Mesenteric fat pad (tissue), 1 donor: ENCODE data around the gene GALNT6. TPM values are rescaled to one million over a fixed set of nuclear protein-coding genes. Genes with fewer than 3 reads are reported as not detected.

ENCODE experiments used
- DNase-seq: peaks from one replicate; pipeline ENCODE4 v3.0.0-alpha.2; 2020; ENCODE audit warnings: low spot score
- long read RNA-seq: library from polyadenylated mRNA; unstranded; transcript quantifications from one replicate; pipeline ENCODE4 v2.0.0, GENCODE V29; 2020
- total RNA-seq: library from RNA; stranded (reverse); fragmentation: NEBNext Ultra II Directional; extraction: Animal tissue kit (Norgen Biotek cat#: 25700); gene quantifications from one replicate; pipeline ENCODE4 v1.2.1, GENCODE V29; 2021
- donor health status: DM: yes; HTN: yes; CAD: no.

Gene GALNT6, protein sequence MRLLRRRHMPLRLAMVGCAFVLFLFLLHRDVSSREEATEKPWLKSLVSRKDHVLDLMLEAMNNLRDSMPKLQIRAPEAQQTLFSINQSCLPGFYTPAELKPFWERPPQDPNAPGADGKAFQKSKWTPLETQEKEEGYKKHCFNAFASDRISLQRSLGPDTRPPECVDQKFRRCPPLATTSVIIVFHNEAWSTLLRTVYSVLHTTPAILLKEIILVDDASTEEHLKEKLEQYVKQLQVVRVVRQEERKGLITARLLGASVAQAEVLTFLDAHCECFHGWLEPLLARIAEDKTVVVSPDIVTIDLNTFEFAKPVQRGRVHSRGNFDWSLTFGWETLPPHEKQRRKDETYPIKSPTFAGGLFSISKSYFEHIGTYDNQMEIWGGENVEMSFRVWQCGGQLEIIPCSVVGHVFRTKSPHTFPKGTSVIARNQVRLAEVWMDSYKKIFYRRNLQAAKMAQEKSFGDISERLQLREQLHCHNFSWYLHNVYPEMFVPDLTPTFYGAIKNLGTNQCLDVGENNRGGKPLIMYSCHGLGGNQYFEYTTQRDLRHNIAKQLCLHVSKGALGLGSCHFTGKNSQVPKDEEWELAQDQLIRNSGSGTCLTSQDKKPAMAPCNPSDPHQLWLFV
- total RNA-seq: 8.3 TPM
- long read RNA-seq, partial matches to known transcripts: 11 of 18 reads
- long read RNA-seq, other reads (novel, unspliced or antisense): 7 of 18 reads

DNA sequence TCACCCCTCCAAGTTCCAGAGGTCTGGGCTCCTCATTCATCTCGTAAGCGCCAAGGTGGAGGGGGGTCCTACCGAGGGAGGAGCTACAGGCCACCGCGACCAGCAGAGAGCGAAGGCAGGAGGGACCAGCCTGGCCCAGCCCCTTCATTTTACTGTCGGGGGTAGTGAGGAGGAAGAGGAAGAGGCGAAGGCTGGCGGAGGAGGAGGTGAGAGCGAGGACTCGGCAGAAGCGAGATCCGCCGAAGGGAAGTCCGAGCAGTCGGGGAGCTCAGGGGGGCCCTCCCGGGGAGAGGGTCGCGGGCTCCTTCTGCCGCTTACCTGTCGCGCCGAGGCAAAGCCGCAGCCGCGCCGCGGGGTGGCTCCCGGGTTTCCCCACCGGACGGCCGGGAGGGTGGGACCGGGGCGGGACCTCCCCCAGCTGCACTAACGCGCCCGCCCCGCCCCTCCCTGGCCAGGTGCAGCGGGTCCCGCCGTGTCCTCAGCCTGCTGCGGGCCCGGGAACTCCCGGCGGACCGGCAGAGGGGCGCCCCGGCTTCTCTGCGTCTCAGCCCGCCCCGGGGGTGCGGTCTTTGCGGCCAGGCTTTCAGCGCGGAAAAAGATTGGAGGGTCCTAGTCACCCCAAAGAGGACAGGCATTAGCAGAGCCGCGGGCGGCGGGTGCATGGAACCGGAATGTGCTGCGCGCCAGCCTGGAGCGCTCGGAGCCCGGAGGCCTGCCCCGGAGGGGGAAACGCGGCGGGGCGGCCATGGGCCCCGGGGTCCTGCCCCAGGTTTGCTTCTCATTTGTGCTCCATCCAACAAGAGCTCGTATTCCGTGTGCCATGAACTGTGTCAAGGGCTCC is at the start of gene GALNT6:
Gene GALNT6 (minus strand): TSS at position 124 of the 841 bp plus-strand sequence. CDS start 11,625 bp downstream, outside the sequence.
- DNase-seq: no peak

DNA sequence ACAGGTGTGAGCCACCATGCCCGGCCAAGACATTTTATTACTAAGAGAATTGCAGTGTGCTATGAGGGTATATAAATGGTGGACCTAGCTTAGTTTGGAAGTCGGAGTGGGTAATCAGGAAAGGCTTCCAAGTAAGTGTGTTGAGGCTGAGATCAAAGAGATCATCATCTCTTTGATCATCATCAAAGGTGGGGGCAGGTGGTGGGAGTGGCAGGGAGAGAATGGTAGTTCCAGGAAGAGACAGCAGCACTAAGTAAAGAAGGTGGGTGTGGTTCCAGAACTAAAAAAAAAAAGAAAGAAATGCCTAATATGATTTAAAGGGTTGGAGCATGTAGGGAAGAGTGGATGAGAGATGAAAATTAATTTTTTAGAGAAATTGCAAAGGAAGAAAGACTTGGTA is 48.1 kb upstream of the GALNT6 start:
- DNase-seq: no peak

DNA sequence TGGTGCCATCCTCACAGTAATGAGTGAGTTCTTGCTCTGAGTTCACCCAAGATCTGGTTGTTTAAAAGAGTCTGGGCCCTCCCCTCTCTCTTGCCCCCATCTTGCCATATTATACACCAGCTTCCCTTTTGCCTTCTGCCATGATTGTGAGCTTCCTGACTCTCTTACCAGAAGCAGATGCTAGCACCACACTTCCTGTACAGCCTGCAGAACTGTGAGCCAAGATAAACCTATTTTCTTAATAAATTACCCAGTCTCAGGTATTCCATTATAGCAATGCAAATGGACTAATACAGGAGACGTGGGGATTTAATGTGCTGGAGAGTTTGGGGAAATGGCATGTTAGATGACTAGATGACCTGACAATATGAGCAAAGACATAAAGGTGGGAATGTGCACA is 46.2 kb upstream of the GALNT6 start:
- no peak for DNase-seq

DNA sequence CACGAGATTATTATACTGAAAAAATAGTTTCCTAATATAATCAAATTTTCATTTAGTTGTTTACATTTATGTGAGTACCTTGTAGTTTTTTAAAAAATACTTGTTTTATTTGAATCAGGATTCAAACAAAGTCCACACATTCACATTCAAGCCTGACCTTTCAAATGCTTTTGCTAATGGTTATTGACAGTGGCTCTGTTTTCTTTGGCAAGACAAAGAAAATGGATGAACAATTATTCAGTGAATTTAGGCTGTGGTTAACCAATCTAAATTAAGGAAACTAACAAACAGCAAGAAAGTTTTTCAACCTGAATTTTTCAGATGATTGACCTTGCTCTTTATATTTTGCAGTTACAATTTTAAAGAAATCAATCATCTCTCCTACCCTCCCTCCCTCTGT is 43.1 kb upstream of the GALNT6 start:
- no peak for DNase-seq

DNA sequence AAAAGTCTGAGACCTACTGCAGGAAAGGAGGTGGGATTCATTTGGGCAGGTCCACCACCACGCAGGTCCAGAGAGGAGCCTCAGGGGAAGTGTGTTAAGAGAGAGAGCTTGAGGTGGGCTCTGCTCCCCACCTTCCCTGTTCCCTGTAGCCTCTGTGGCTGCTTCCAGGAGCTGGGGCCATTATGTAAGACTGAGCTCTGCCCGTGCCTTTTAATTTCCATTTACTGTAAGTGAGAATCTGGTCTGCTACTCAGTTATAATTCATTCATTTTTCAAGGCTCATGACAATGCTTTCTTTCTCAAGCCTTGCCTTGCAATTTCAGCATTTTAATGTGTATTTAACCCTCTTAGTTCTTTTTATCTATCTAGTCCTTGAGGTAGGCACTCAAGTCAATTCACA is 41.7 kb upstream of the GALNT6 start:
- DNase-seq: no peak

DNA sequence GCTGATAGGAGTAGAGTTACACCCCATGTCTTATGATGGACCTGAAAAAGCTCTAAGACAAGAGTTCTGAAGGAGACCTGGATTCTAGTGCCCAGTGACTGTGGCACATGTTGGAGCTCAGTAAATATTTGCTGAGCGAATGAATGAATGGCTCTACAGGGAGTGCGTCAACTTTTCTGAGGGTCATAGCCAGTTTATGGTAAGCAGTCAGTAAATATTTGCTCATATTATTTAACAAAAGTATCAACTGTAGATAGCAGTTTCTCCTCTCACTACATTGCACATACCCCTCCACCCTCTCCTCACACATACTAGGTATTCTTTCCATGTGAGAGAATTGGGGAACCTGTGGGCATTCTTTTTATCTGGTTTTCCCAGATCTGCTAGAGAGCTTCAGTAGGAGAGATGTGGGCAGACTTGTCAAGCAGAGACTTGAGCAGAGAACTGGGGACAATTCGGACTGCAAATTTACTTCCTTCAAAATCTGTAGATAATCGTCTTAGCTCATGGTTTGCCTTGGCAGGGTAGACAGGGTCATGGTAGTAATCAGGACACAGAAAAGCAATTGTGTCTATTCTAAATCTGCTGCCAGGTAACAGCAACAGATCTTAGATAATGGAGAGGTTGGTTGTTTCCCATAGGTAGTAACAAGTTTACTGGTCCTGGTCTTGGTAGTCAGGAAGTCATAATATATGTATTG is 39.1 kb upstream of the GALNT6 start:
- DNase-seq: no peak

DNA sequence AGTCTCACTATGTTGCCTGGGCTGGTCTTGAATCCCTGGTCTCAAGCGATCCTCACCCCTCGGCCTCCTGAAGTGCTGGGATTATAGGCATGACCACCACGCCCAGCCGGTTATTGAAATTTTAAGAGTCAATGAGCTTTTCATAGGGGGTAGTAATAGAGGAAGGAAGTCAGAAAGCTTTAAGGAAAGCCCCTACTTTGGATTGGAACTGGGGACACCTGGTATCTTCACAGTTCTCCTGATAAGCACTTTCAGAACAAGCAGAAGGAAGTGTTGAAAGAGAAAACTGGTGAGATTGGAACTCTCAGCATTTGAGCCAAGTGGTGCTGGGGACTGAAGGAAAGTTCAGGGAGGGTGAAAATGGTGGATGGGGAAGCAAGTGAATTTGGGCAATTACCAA is 38.5 kb upstream of the GALNT6 start:
- no peak for DNase-seq

DNA sequence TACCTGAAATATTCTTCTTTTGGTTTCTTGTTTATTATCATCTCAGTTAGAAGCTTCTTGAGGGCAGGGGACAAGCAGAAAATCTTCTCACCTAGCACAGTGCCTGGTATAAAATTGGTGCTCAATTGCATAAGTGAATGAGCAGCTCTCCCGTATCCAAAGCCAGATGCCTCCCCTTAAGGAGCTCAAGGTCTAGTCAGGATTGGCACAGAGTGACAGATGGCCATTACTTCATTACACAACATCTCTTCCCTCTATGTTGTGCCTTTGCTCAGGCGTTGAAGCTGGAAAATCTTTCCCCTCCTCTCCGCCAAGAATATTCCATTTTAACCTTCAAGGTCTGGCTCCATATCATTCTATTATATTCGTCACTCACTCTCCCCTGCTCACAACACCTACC is 37.0 kb upstream of the GALNT6 start:
- no peak for DNase-seq

DNA sequence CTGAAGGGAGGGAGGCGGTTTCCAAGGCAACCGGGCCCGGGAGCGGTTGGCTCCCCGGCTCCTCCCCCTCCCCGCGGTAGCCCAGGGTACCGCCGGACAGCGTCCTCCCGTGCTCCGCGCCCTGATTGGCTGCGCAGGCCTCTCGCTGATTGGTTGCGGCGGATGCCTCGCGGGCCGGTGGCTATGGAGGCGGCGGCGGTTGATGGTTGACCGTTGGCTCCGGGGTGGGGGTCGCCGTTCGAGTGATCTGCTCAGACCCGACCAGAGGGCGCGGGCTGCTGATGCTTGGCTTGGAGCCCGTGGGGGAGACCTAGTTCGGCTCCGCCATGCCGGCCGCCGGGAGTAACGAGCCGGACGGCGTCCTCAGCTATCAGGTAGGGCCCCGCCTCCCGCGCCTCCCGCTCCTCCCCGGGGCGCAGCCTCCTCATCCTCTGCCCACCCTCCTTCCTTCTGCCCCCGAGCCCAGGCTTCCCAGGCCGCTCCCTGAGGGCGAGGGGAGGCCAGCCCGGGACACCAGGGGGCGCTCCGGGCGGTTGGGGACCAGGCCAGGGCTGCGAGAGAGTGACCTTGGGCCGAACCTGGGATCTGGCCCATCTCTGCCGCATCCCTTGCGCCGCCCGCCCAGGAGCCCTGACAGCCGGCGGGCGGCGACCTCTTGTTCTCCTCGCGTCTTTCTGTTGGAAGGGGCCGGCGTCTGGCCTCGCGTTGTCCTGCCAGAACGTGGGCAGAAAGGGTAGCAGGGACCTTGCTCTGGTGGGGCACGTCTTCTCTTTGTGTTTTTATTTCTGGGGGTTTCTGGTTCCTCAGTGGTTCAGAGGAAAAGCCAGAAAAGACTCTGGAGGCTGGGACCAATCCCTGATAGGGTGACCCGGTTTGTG is 33.7 kb upstream of the GALNT6 start, which contains the start of gene SLC4A8:
Gene SLC4A8 (plus strand): TSS at position 170 of the 878 bp plus-strand sequence. CDS start 157 bp downstream, at position 327.
- DNase-seq: peak; percentile 90

DNA sequence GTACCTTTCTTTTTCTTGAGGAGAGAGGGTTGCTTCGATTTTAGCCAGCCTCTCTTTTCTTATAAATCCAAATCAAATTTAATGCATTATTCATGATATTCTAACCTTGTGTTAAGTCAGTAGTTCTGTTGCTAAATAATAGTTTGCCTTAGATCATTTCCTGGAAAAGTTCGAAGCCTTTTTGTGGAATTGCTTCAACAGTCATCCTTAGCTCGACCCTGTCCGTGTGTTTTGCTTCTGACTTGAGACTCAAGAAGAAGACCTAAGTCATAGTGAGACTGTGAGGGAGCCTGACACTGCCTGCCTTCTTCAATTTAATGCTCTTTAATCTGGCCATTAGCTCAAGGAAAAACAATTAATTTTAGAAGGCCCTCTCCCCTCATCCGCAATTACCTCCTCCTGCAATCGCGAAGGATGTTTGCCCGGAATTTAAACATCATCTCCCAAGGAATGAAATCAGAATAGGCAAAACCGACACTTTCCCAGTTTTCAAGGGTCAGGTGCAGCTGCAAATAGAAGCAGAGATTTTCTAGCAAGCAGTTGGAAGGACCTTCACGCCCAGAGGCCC is 33.0 kb upstream of the GALNT6 start:
- DNase-seq: no peak

DNA sequence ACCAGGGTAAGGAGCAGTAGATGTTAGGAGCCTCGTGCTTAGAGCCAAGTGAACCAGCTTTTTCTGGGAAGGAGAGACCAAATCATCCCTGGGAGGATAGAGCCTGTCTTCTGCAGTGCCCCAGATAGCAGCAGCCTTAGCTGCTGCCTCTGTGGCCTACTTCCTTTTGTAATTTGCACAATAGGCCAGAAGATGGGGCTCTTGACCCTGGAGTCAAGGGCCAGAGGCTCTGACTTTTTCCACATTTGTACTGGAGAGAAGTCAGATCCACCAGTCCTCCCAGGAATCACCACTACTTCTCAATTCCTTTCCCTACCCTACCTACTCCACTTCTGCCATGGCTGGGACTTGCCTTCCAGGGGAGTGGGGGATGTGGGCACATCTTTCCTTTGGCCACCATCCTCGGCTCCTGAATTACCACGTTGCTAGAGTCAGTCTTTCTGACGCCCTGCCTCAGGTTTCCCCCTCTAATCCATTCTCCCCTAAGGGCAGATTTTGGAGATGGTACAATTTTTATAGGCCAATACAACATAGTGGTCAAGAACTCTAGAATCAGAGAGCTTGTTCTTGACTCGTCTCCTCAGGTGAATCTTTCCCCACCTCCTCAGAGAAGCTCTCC is 30.2 kb upstream of the GALNT6 start:
- DNase-seq: no peak

DNA sequence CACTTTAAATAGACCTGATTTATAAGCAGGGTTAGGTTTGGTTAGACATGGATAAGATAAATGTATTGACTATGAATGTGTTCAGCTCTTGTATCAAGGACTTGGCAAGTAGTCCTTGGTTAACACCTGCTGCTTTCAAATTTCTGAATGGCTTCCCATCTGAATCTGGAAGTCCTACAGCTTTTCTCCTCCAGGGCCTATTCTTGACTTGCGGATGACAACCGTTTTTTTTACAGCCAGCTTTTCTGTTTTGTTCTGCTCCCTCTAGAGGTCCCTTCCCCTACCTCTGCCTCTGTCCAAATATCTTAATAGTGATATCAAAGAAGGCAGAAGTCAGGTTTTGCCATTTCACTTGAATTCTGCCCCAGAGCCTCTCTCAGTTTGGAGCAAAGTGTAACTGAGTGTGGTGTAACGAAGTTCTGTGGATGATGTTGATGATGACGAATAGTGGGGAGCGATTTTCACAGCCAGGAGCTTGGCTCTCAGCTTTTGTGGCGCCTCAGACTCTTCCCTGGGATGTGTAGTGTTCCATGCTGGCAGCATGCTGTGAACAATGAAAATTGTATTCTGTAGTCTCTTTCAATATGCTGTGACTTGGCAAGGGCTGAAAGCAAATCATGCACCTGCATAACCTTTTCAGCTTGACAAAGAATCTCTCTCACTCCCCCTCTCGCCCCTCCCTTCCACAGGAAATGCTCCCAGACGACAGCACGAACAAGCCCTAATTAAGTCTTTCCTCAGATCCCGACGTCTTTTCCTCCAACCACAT is 28.4 kb upstream of the GALNT6 start:
- no peak for DNase-seq

DNA sequence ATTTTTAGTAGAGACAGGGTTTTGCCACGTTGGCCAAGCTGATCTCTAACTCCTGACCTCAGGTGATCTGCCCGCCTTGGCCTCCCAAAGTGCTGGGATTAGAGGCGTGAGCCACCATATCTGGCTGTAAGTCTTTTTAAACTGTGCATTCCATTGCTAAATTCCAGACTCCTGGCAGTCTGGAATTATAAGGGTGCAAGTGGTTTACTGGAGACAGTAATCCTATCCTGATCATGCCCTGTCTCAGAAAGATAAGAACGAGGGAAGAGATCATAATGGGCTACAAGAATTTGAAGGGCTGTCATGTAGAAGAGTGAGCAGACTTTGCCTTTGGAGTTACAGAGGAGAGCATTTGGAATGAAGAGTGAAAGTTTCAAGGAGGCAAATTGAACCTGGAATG is 26.6 kb upstream of the GALNT6 start:
- no peak for DNase-seq

DNA sequence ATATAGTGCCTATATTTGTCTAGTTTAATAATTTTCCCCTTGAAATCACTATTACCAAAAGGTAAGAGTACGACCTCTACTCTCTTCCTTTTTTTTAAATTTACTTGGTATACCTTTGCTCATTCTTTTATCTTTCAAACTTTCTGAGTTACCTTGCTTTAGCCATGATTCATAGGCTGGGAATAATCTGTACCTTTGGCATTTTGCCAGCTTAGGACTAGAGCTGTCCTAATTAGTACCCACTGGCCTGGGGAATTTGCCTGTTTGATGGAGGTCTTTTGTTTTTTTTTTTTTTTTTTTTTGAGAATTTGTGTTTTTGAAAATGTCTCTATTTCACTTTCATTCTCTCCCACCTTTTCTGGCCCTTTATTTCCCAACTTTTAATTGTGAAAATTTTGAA is 24.7 kb upstream of the GALNT6 start:
- no peak for DNase-seq

DNA sequence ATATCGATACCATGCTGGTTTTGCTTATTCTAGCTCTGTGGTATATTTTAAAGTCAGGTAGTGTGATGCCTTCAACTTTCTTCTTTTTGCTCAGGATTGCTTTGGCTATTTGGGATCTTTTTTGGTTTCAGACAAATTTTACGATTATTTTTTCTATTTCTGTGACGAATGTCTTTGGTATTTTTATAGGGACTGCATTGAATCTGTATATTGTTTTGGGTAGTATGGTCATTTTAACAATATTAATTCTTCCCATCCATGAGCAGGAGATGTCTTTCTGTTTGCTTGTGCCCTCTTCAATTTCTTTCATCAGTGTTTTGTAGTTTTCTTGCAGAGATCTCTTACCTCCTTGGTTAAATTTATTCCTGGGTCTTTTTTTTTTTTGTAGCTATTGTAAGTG is 22.6 kb upstream of the GALNT6 start:
- no peak for DNase-seq

DNA sequence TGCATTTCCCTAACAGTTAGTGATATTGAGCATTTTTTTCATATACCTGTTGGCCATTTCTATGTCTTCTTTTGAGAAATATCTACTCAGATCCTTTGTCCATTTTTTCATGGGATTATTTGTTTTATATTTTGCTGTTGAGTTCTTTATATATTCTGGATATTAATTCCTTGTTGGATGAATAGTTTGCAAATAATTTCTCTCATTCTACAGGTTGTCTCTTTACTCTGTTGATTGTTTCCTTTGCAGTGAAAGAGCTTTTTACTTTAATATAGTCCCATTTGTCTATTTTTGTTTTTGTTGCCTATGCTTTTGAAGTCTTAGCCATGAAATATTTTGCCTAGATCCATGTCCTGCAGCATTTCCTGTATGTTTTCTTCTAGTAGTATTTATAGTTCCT is 21.9 kb upstream of the GALNT6 start:
- DNase-seq: no peak

DNA sequence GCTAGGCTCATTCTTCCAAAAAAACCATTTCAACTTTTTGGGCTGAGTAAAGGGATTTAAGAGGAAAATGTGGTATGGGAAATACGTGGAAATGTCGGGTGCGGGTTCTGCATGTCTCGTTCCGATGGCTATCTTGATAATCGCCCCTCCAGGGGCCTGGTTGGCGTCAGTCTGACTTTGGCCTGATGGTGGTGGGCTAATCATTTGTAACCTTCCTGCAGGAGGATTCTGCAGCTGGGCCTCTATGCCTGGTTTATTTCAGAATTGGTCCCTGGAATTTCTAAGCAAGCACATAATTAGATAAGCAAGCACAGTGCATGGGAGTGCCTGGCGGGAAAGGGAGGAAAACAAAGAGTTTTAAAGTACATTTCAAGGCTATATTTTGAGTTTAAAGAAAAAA is 18.6 kb upstream of the GALNT6 start:
- DNase-seq: no peak

DNA sequence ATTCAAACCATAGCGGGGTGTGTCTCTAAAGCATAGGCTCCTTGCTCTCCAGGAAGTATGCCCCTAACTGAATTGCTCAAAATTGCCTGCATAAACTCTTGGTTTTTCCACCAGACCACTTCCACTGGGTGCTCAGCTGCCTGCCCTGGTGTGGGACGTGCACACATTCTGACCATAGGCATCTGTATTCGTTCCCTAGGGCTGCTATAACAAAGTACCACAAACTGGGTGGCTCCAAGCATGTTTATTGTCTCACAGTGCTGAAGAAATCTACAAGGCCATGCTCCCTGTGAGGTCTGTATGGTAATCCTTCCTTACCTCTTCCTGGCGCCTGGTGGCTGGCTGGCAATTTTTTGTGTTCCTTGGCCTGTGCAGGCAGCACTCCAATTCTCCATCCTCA is 16.4 kb upstream of the GALNT6 start:
- DNase-seq: no peak

DNA sequence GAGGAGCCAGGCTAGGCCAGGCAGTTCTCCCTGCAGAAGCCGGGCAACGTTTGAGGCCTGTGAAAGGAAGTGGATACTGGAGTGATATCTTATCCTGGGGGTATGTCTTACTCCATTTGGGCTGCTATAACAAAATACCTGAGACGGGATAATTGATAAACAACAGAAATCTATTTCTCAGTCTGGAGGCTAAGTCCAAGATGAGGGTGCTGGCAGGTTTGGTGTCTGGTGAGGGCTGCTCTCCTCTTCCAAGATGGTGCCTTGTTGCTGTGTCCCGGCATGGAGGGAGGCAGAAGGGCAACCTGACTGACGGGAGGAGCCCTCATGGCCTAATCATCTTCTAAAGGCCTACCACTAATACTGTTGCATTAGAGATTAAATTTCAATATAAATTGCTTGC is 15.7 kb upstream of the GALNT6 start:
- no peak for DNase-seq
